Measurements from ENCODE around the gene EMX1. TPM values are rescaled to one million over a fixed set of nuclear protein-coding genes. Genes with fewer than 3 reads are reported as not detected.

The EMX1 gene
- total RNA-seq: not detected in 2 replicates

GRCh38 chr2:72917138-72917876, at the start of gene EMX1:
Gene EMX1, plus strand, starts transcription at chr2:72917519. Its CDS starts 334 bp downstream, at chr2:72917853.

GRCh38 chr2:72887032-72887739, 30.1 kb upstream of the EMX1 start, which contains the start of gene SPR:
Gene SPR, plus strand, starts transcription at chr2:72887408. Its CDS starts 25 bp downstream, at chr2:72887433.

Other genes starting within 250 kb of the EMX1 start
- 24.6 and 45.4 TPM in 2 replicates for gene EXOC6B, start 91.5 kb upstream of the EMX1 start, total RNA-seq
- gene SPR, start 30.1 kb upstream of the EMX1 start, total RNA-seq: 24.2 and 35.9 TPM in 2 replicates
- 14.8 and 21.3 TPM in 2 replicates for gene SFXN5, start 154.2 kb downstream of the EMX1 start, total RNA-seq
- 30.9 and 58.9 TPM in 2 replicates for gene RAB11FIP5, start 195.4 kb downstream of the EMX1 start, total RNA-seq

Measured in smooth muscle cell of the umbilical artery (primary cell).